T-helper 2 cell (primary cell): ENCODE data around the gene TNFRSF1A.

Experiments
- DNase-seq, 5 experiments: peaks; one replicate each; pipeline versions ENCODE4 v3.0.0 to v3.0.0-alpha.2; 2012 to 2022

TNFRSF1A gene

DNA sequence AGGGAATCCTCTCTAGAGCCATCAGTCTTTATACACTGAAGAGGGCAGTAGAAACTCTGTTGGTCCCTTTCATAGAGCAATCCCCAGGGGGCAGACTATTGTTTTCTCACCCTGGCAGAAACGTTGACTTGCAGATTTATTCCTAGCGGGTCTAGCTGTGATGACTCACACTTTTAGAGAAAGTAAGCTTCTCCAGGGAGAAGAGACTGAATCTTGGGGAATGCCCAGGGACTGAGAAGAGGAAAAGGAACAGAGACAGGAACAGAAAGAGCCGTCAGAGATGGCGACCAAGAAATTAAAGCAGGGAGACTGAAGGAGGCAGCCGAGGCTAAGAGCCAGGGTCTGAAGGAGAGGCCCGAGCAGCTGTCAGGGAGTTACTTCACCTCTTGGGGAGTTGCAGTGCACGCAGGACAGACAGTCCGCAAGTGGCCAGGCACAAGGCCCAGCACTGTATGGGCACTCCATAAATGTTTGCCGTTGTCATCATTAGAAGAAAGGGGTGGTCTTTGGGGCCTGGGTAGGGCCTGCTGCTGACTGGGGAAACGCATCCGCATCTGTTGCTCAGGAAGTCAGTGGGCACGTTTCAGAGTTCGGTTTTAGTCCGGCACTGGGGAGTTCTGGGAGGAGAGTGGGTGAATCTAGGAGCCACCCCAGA is 18.4 kb downstream of the TNFRSF1A start:
- peak in 2 of 5 experiments; percentile 47 to 68 for DNase-seq

GRCh38 chr12:6322969-6323339 is 18.9 kb downstream of the TNFRSF1A start:
- DNase-seq: no peak

- DNase-seq: no peak
Measured at GRCh38 chr12:6322352-6322751, 19.5 kb downstream of the TNFRSF1A start.

DNA sequence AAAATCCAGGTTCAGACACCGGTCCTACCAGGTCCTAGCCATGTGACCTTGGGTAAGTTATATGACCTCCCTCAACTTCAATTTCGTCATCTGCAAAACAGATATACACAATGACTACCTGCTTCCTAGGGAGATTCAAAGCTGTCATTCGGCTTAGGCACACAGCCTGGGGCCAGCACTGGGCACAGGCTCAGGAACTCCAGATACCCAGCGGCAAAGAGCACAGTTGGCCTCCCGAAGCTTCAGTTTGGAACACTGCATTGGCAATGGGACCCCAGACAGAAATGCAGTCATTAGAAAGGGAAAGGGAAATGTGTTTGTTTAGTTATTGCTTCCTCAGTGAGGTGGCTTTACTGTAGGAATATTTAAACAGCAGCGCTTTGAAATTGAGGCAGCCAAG is 20.0 kb downstream of the TNFRSF1A start:
- DNase-seq: no peak

DNA sequence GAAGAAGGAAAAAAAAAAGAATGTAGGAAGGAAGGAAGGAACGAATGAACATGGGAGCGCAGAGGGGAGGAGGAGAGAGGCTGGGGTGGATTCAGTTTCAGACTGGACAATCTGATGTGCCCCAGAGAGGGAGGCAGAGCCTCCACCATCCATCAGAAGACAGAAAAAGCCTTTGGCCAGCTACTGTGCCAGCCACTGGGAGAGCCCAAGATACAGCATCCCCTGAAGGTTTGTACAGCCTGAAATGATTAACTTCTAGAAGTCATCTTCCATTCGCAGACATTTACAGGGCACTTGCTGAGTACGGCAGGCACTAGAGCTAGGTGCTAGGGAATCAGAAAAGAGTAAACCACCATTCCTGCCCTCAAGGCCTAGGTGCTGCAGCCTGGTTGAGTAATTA is 22.4 kb downstream of the TNFRSF1A start:
- DNase-seq: no peak

DNA sequence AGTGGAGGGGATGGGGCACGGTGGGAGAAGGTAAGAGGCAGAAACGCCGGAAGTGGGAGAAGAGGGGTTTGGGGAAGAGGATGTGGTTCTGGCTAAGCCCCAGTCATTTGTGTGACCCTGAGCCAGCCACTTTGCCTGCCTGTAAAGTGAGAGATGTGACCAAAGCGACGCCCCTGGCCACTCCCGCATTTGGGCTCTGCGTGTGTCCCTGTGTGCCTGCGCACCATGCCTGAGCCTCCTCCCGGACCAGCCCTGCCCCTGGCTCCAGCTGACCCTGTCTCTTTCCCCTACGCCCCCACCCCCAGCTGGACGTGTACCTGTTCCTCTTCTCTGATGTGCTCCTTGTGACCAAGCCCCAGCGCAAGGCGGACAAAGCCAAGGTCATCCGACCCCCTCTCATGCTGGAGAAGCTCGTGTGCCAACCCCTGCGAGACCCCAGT is 23.4 kb downstream of the TNFRSF1A start:
- peak in 1 of 5 experiments; percentile 18 for DNase-seq

GRCh38 chr12:6317693-6318439 is 24.0 kb downstream of the TNFRSF1A start:
- no peak for DNase-seq

- no peak for DNase-seq
Measured at GRCh38 chr12:6316921-6317692, 24.8 kb downstream of the TNFRSF1A start.

- DNase-seq: no peak
Measured at GRCh38 chr12:6315704-6316597, 25.9 kb downstream of the TNFRSF1A start.

- DNase-seq: no peak
Measured at GRCh38 chr12:6315184-6315583, 26.7 kb downstream of the TNFRSF1A start.

DNA sequence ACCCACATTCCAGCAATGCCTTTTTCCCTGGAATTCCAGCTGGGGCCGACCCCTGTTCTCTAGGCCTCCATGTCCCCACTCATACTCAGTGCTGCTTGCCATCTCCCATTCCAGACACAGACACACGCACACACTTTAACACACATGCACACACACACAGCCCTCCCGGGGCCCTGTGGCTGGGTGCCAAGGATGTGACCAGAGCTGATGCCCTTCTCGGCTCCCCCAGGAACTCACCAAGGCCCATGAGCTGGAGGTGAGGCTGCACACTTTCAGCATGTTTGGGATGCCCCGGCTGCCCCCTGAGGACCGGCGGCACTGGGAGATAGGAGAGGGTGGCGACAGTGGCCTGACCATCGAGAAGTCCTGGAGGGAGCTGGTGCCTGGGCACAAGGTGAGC is 27.1 kb downstream of the TNFRSF1A start:
- no peak for DNase-seq

GRCh38 chr12:6313326-6313940 is 28.4 kb downstream of the TNFRSF1A start:
- DNase-seq: no peak

- no peak for DNase-seq
Measured at GRCh38 chr12:6312529-6313325, 29.1 kb downstream of the TNFRSF1A start.

- no peak for DNase-seq
Measured at GRCh38 chr12:6311822-6312528, 29.9 kb downstream of the TNFRSF1A start.

DNA sequence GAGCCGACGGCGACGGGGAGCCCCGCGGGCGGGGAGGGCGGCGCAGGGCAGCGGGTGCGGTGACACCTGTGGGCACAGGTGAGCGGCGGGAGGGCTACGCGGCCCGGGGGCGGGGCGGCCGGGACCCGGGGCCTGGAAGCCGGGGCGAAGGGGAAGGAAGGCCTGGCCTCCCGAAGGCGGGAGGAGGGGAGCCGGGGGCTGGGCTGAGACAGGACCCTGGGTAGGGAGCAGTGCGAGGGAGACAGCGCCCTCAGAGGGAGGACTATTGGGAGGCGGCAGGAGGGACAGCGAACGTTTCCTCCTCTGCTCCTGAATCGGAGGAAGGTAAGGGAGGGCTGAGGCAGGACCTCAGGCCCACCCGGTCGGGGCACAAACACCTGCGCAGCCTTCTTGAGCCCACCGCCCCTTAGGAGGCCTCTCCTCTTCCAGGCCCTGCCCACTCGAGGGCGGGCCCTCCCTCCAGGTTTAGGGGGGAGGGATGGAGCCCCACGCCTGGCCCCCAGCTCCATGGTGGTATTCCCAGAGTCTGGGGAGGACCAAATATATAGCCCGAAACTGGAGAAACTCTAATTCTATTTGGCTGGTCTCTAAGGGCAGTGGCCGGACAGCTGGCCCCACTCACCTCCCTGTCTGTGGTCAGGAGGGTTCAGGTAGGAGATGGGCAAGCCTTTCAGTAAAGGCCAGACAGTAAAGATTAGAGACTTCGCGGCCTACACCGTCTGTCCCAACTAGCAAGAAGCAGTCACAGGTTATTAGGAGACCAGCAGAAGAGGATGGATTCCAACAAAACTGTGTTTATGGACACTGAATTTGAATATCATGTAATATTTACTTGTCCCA is 30.9 kb downstream of the TNFRSF1A start:
- DNase-seq: no peak

DNA sequence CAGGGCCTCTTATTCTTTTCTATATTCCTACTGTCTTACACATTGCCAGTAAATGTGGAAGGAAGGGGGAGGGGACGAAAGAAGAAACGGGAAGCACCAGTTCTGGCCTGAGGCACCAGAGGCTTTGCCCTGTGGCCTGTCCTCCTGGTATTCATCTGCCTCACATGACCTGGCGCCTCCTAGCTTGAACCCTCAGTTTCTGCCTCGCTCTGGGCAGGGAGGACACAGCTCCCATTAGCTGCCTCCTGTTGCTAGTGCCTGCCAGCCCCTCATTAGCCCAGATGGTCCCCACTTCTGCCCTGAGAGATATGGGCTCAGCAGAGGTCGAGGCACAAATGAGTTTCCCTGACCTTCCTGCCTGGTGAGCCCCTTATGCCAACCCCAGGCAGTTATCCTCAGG is 34.3 kb downstream of the TNFRSF1A start:
- no peak for DNase-seq

DNA sequence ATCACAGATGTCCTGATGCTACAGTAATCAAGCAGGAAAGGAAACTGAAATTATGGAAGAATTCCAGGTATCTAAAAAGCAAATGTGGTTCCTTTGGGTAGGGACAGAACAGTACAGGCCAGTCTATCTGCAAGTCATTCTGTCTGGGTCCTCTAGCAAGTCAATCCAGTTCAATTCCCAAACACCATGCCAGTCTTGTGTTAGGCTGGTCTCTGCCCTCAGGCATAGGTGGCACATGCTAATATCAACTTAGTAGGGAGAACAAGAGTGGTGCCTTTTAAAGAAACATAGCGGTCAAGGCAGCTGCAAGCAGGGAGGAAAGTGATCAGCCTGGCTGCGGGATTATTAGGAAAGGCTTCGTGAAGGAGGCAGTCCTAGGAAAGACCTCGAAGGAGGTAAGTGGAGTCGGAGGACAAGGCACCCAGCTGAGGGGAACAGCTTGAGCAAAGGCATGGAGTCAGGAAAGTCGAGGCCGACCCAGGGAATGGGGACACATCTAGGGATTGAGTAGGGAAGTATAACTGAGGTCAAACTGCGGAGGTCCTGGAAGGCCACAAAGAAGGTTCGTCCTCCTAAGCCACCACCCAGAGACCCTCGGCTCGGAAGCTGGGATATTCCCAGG is 35.2 kb downstream of the TNFRSF1A start:
- no peak for DNase-seq

- DNase-seq: no peak
Measured at GRCh38 chr12:6306151-6306550, 35.7 kb downstream of the TNFRSF1A start.

- DNase-seq: no peak
Measured at GRCh38 chr12:6303071-6303470, 38.8 kb downstream of the TNFRSF1A start.
